Measurements from ENCODE around the gene HDGFL3. TPM values are rescaled to one million over a fixed set of nuclear protein-coding genes. Genes with fewer than 3 reads are reported as not detected.
"Not testable (repeated sequence)": the region's sequence is repeated elsewhere in the genome, so short reads cannot be mapped to it uniquely, and the experiment has no call there.

The HDGFL3 gene
- polyA plus RNA-seq, 3 donors: 3.4 to 34.4 (median 12.2) TPM

GRCh38 chr15:83200162-83200561 is 7.5 kb downstream of the HDGFL3 start:
- WGBS, 3 donors: 83 to 96% (median 93%) methylated on average over 7 of the region's 7 CpGs

DNA sequence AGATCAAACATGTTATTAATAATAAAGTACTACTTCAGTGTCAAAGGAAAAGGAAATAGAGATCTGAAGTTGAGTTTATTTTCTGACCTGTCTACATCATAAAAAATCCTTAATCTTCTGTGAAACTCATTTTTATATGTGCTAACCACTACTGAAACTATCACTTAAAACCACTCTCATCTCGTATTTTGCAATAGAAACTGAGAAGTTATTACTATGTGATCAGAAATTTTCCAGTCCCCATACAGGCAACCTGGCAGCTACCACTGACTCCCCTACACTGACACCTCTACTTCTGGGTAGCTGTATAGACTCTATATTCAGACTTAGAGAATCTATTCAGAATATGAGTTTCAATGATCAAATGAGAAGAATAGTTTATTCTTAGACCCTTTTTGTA is 8.3 kb downstream of the HDGFL3 start:
- 72 to 90% (median 83%) methylated on average over 1 of the region's 1 CpG for WGBS, 3 donors

More at GRCh38 chr15:83200162-83200561, 7.5 kb downstream of the HDGFL3 start:
- no peak overlapping the region for H3K27ac ChIP-seq (ENCODE audit: low read depth, low read length)

GRCh38 chr15:83198476-83198875 is 9.1 kb downstream of the HDGFL3 start:
- WGBS, 3 donors: 83 to 86% (median 85%) methylated on average over 3 of the region's 3 CpGs
- H3K27ac ChIP-seq (ENCODE audit: low read depth, low read length): no peak overlapping the region

More for the DNA sequence above, 8.3 kb downstream of the HDGFL3 start:
- H3K27ac ChIP-seq (ENCODE audit: low read depth, low read length): no peak overlapping the region

DNA sequence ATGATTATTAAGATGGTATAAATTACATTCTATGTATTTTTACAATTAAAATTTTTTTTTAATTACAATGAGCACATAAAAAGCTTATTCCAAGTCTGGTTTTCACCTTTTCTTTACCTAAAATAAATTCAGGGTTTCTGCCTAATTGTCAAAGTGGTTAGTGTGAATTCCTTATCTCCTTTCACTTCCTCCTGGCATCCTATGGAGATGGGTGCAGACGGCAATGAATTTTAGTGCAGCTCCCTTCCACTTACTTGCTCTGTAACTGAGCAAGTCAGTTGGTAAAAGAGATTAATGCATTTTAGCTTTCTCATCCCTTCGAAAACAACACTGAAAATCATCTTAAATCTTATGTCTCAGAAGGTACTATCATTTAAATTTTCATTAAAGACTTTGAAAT is 13.1 kb downstream of the HDGFL3 start:
- H3K27ac ChIP-seq (ENCODE audit: low read depth, low read length): no peak overlapping the region
- 73 to 82% (median 79%) methylated on average over 2 of the region's 2 CpGs for WGBS, 3 donors

DNA sequence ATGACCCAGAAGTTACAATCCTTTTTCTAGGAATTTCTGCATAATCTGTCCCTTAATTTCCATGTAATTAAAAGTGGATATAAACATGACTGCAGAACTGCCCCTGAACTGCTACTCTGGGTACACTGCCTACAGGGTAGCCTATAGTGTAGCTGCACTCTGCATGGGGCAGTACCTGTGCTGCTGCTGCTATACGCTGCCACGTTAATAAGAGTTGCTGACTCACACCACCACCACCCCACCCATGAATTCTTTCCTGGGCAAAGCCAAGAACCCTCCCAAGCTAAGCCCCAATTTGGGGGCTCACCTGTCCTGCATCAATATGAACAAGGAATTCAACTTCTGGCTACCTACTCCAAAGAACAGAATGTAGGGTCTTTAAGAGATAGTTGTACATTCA is 13.9 kb downstream of the HDGFL3 start:
- WGBS, 3 donors: 85 to 97% (median 97%) methylated on average over 2 of the region's 2 CpGs
- no peak overlapping the region for H3K27ac ChIP-seq (ENCODE audit: low read depth, low read length)

DNA sequence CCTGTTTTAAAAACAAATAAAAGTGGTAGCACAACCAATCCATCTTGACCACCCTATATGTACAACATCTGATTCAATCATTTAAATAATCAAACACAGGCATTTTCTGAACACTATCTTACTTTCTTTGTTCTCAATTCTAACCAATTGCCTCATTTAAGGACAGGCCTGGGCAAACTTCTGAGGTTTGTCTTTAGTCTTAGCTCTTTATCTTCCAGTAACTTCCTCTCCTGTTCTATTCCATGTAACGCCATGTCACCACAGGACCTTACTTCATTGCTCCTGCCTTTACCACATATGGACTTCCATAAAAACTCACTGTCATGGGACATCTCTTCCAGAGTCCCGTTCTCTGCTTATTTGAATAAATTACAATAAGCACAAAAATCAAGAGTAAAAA is 14.9 kb downstream of the HDGFL3 start:
- 80 to 93% (median 84%) methylated on average over 2 of the region's 2 CpGs for WGBS, 3 donors
- H3K27ac ChIP-seq (ENCODE audit: low read depth, low read length): no peak overlapping the region

- H3K27ac ChIP-seq (ENCODE audit: low read depth, low read length): no peak overlapping the region
- WGBS, 3 donors: 94 to 98% (median 97%) methylated on average over 1 of the region's 1 CpG
These were observed 17.2 kb downstream of the HDGFL3 start for GRCh38 chr15:83190450-83190849.

DNA sequence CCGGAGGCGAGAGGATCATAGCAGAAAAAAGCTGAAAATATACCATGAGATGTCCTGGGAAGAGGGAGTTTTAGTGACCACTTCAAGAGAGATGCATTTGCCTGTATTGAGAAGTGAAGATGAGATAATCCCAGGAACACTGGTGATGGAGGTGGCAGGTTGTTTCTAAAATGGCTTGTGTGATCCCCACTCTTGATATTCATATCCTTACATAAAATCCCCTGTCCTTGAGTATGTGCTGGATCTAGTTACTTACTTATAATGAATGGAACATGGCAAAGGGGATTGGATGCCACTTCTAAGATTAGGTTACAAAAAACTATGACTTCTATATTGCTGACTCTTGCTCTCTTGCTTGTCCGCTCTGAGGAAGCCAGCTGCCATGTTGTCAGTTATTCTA is 22.1 kb downstream of the HDGFL3 start:
- H3K27ac ChIP-seq (ENCODE audit: low read depth, low read length): no peak overlapping the region
- WGBS, 3 donors: 95 to 97% (median 96%) methylated on average over 3 of the region's 3 CpGs

- 89 to 98% (median 95%) methylated on average over 3 of the region's 3 CpGs for WGBS, 3 donors
- no peak overlapping the region for H3K27ac ChIP-seq (ENCODE audit: low read depth, low read length)
These were observed 28.7 kb downstream of the HDGFL3 start for GRCh38 chr15:83178869-83179325.

DNA sequence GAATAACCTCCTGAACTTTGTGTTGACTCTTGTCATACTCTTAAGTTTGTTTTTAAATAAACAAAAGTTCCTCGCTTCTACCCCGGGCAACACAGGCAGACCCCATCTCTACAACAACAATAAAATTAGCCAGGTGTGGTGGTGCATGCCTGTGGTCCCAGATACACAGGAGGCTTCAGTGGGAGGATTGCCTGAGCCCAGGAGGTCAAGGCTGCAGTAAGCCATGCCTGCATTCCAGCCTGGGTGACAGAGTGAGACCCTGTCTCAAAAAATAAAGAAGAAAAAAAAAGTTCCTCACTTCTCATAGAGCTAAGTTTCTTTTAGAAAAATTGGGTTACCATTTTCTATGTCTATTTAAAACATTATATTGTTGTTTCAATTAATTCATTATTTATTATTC is 29.2 kb downstream of the HDGFL3 start:
- H3K27ac ChIP-seq (ENCODE audit: low read depth, low read length): no peak overlapping the region
- WGBS, 3 donors: 71 to 88% (median 84%) methylated on average over 2 of the region's 2 CpGs

DNA sequence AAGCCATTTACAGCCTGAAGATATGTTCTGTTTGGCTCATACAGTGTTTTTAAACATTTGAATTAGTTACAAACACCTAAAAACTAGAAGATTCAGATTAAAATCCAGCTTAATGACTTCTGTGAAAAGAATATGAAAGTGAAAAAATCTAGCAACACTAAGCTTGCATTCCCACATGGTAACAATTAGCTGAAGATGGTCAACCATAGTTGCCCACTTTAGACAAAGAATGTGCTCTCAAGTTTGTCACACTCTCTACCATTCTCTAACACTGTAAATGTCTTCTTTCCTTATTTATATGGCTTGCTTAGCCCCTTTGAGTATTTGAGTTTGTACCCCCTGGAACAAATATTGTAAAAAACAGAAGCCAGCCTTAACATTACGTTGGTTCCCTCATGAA is 32.7 kb downstream of the HDGFL3 start:
- no peak overlapping the region for H3K27ac ChIP-seq (ENCODE audit: low read depth, low read length)
- 92 to 96% (median 92%) methylated on average over 1 of the region's 1 CpG for WGBS, 3 donors

- H3K27ac ChIP-seq (ENCODE audit: low read depth, low read length): no peak overlapping the region
- WGBS, 3 donors: 76 to 81% (median 78%) methylated on average over 4 of the region's 4 CpGs
These were observed 37.0 kb downstream of the HDGFL3 start for GRCh38 chr15:83170474-83171165.

- WGBS, 3 donors: 95 to 96% (median 96%) methylated on average over 5 of the region's 5 CpGs
- not testable (repeated sequence) for H3K27ac ChIP-seq (ENCODE audit: low read depth, low read length)
These were observed 38.0 kb downstream of the HDGFL3 start for GRCh38 chr15:83169576-83169975.

GRCh38 chr15:83166830-83167229 is 40.8 kb downstream of the HDGFL3 start:
- no peak overlapping the region for H3K27ac ChIP-seq (ENCODE audit: low read depth, low read length)
- WGBS, 3 donors: 91 to 96% (median 95%) methylated on average over 2 of the region's 2 CpGs

- WGBS, 3 donors: 90 to 95% (median 95%) methylated on average over 3 of the region's 3 CpGs
- H3K27ac ChIP-seq (ENCODE audit: low read depth, low read length): no peak overlapping the region
These were observed 41.4 kb downstream of the HDGFL3 start for GRCh38 chr15:83166218-83166617.

DNA sequence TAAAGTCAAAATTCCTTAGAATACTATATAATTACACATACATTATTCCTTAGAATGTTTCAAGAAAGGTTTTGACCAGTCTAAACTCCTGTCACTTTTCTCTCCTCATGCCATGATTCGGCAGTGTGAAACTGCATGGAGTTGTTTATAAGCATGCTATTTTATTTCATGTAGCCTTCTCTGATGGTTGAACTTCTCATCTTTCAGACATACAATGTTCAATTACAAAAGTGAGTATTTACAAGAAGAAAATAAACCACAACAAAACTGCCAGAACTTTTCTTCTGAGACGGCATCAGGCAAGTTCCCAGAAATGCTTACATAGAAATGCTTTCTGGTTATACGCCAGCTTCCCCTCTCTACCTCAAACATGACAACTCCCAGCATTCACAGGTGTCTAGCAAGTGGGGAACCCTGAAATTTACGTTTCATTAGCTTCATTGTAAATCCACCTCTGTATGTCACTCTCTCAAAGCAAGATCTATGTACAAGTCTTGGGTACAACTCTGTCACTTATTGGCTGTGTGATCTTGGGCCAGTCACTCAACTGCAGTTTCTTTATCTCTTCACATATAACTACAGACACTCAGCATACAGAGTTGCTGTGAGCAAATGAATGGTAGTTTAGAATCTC is 42.7 kb downstream of the HDGFL3 start:
- WGBS, 3 donors: 81 to 87% (median 87%) methylated on average over 4 of the region's 4 CpGs
- H3K27ac ChIP-seq (ENCODE audit: low read depth, low read length): no peak overlapping the region

- 79 to 92% (median 81%) methylated on average over 1 of the region's 1 CpG for WGBS, 3 donors
- H3K27ac ChIP-seq (ENCODE audit: low read depth, low read length): no peak overlapping the region
These were observed 43.4 kb downstream of the HDGFL3 start for GRCh38 chr15:83164111-83164770.

DNA sequence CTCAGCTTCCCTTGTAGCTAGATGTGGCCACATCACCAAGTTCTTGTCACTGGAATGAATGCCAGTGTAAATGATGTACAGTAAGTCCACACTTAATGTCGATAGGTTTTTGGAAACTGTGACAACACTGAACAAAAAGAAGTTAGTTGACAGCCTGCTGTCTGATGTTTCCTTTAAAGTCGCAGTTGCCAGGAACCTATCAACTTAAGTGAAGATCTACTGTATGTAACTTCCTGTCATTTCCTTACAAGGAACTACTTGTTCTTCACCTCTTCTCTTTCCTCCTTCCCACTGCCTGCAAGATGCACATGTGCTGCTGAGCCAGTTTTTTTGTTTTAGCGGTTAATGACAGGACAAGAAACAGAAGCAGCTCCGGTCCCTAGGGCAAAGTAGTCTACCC is 44.6 kb downstream of the HDGFL3 start:
- H3K27ac ChIP-seq (ENCODE audit: low read depth, low read length): no peak overlapping the region
- WGBS, 3 donors: 71 to 86% (median 74%) methylated on average over 4 of the region's 4 CpGs

DNA sequence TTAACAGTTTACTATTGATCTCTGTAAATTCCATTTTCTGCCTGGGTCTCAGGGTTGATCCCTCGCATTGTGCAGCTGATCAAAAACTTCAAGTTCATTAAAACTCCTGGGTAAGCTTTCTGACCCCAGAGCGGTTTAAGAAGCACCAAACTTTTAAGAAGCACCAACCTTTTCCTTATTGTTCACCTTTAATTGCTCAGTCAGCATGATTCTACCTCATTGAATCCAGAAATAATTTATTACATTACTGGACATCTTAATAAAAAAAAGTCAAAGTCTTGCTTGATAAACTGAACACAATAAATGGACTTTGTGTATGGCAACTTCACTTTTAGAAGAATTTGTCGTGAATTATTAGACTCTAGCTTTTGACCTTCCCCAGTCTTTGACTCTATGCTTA is 46.9 kb downstream of the HDGFL3 start:
- 96 to 98% (median 97%) methylated on average over 3 of the region's 3 CpGs for WGBS, 3 donors
- H3K27ac ChIP-seq (ENCODE audit: low read depth, low read length): no peak overlapping the region

Data from adipose tissue (tissue), 3 donors.